Loucy (cell line): ENCODE data around the gene TET3.

Experiments
- H2AFZ ChIP-seq: fragments of 200-600 bp; sonication (generic); 2 replicates; pipeline ENCODE4 v1.6.0; 2016; ENCODE audit warnings: antibody characterized with exemption, mild to moderate bottlenecking, low read length, moderate library complexity
- H3F3A ChIP-seq: fragments of 200-600 bp; 2 replicates; pipeline ENCODE4 v1.6.0; 2016; ENCODE audit warnings: antibody characterized with exemption, low read depth, mild to moderate bottlenecking
- H3K27me3 ChIP-seq: fragments of 200-600 bp; sonication (generic); 2 replicates; pipeline ENCODE4 v1.6.1; 2014; ENCODE audit warnings: low read length, mild to moderate bottlenecking; ENCODE audit not compliant: insufficient read depth, poor library complexity, severe bottlenecking
- H3K36me3 ChIP-seq: fragments of 200-600 bp; sonication (generic); 2 replicates; pipeline ENCODE4 v1.6.1; 2016; ENCODE audit warnings: low read length; ENCODE audit not compliant: insufficient read depth
- H3K4me1 ChIP-seq: fragments of 200-600 bp; sonication (generic); 2 replicates; pipeline ENCODE4 v1.5.1; 2014; ENCODE audit warnings: low read length, mild to moderate bottlenecking; ENCODE audit not compliant: insufficient read depth, poor library complexity, severe bottlenecking
- H3K4me2 ChIP-seq: fragments of 200-600 bp; sonication (generic); 2 replicates; pipeline ENCODE4 v1.6.0; 2014; ENCODE audit warnings: antibody characterized with exemption, low read length, low read depth, mild to moderate bottlenecking; ENCODE audit not compliant: poor library complexity, severe bottlenecking
- H3K4me3 ChIP-seq: fragments of 200-600 bp; sonication (generic); 2 replicates; pipeline ENCODE4 v1.5.1; 2014; ENCODE audit warnings: low read length, mild to moderate bottlenecking, mixed read lengths; ENCODE audit not compliant: poor library complexity, severe bottlenecking
- H3K79me2 ChIP-seq: fragments of 200-600 bp; sonication (generic); 2 replicates; pipeline ENCODE4 v1.6.1; 2014; ENCODE audit warnings: low read length; ENCODE audit not compliant: insufficient read depth
- H3K9ac ChIP-seq: fragments of 200-600 bp; sonication (generic); 2 replicates; pipeline ENCODE4 v1.6.0; 2014; ENCODE audit warnings: mild to moderate bottlenecking, low read depth, low read length, moderate library complexity; ENCODE audit not compliant: poor library complexity, severe bottlenecking
- H3K9me2 ChIP-seq: fragments of 200-600 bp; sonication (generic); replicated peaks from 2 replicates; pipeline ENCODE4 v1.6.1; 2016; ENCODE audit warnings: low read depth, low read length, mixed read lengths
- H3K9me3 ChIP-seq: fragments of 200-600 bp; sonication (generic); 2 replicates; pipeline ENCODE4 v1.6.1; 2014; ENCODE audit warnings: mild to moderate bottlenecking, antibody characterized with exemption, low read length, low read depth; ENCODE audit not compliant: insufficient read depth
- H4K20me1 ChIP-seq: fragments of 200-600 bp; sonication (generic); 2 replicates; pipeline ENCODE4 v1.6.0; 2014; ENCODE audit warnings: antibody characterized with exemption, low read length, mild to moderate bottlenecking; ENCODE audit not compliant: insufficient read depth, poor library complexity, severe bottlenecking
- EZH2phosphoT487 ChIP-seq: fragments of 200-600 bp; IDR thresholded peaks from 2 replicates; pipeline ENCODE4 v1.6.1; 2018; ENCODE audit warnings: antibody characterized with exemption, mild to moderate bottlenecking, moderate library complexity, borderline replicate concordance
- TF ChIP-seq, protein P1 (sequence below): fragments of 200-600 bp; sonication (generic); conservative IDR thresholded peaks from 2 replicates; pipeline ENCODE4 v1.5.1; 2014; ENCODE audit warnings: mild to moderate bottlenecking, antibody characterized with exemption, low read length

The TET3 gene

DNA sequence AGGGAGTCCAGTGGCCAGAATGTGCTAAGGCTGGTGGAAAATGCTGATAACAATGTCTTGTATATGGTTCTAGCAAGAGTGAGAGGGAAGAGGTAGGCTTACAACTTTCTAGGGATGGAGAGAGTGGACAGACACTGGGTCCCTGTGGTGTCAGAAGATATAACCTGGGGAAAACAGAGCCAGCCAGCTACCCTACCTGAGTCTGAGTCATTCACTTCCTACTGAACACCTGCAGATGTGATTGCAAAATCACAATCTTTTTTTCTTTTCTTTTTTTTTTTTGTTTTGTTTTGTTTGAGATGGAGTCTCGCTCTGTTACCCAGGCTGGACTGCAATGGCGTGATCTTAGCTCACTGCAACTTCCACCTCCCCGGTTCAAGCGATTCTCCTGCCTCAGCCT, 7.3 kb downstream of the TET3 start:
- H3K4me2 ChIP-seq, result peak overlapping the region; percentile 96

GRCh38 chr2:73993376-73993775, 8.7 kb downstream of the TET3 start:
- no peaks in the 10 kb centered on the region for H3K9me2 ChIP-seq
- no peaks in the 10 kb centered on the region for H3F3A ChIP-seq
- peaks cover 100% of the 10 kb centered on the region for H3K79me2 ChIP-seq
- peaks cover 98% of the 10 kb centered on the region for H4K20me1 ChIP-seq
- H3K4me3 ChIP-seq, result peak overlapping the region; percentile 49
- no peaks in the 10 kb centered on the region for H3K9me3 ChIP-seq
- no peak overlapping the region for H2AFZ ChIP-seq
- H3K27me3 ChIP-seq, result no peaks in the 10 kb centered on the region
- peaks cover 75% of the 10 kb centered on the region for H3K4me1 ChIP-seq
- H3K4me2 ChIP-seq, result peak overlapping the region; percentile 96
- peaks cover 7% of the 10 kb centered on the region; the same call in 1 of the 2 replicates for H3K36me3 ChIP-seq
- peak overlapping the region; percentile 25 for H3K9ac ChIP-seq
- TF ChIP-seq EZH2phosphoT487, result no peak
- TF ChIP-seq, protein P1, sequence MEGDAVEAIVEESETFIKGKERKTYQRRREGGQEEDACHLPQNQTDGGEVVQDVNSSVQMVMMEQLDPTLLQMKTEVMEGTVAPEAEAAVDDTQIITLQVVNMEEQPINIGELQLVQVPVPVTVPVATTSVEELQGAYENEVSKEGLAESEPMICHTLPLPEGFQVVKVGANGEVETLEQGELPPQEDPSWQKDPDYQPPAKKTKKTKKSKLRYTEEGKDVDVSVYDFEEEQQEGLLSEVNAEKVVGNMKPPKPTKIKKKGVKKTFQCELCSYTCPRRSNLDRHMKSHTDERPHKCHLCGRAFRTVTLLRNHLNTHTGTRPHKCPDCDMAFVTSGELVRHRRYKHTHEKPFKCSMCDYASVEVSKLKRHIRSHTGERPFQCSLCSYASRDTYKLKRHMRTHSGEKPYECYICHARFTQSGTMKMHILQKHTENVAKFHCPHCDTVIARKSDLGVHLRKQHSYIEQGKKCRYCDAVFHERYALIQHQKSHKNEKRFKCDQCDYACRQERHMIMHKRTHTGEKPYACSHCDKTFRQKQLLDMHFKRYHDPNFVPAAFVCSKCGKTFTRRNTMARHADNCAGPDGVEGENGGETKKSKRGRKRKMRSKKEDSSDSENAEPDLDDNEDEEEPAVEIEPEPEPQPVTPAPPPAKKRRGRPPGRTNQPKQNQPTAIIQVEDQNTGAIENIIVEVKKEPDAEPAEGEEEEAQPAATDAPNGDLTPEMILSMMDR, result no peak

More for the DNA sequence above, 7.3 kb downstream of the TET3 start:
- Histone ChIP-seq H3K36me3 (peaks cover 3% of the 10 kb centered on the region; the same call in 1 of the 2 replicates), H4K20me1 (peaks cover 99% of the 10 kb centered on the region), H2AFZ (no peak overlapping the region), H3F3A (no peaks in the 10 kb centered on the region), H3K4me1 (peaks cover 79% of the 10 kb centered on the region), H3K9me3 (no peaks in the 10 kb centered on the region), H3K9me2 (no peaks in the 10 kb centered on the region), H3K79me2 (peaks cover 100% of the 10 kb centered on the region), H3K27me3 (no peaks in the 10 kb centered on the region), H3K9ac (no peak overlapping the region), H3K4me3 (peak overlapping the region; percentile 43)
- TF ChIP-seq EZH2phosphoT487, result no peak

DNA sequence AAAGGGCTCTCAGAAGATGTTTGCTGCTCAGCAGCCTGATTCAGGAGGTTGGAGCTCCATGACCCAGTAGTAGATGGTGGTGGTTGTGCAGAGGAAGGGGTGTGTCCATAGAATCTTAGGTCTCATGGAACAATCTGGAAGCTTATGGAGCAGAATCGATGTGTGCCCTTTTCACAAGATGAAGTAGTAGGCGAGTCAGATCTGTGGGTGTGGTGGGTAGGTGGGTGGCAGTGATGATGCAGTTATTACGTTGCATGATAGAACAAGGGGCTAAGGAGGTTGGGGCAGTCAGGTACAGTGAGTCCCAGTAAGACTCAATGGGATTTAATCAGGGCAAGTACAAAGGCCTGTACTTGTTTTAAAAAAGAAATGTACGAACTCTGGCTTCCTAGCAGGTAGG, 9.1 kb downstream of the TET3 start:
- Histone ChIP-seq H2AFZ (no peak overlapping the region), H3K9ac (peak overlapping the region; percentile 25), H3F3A (no peaks in the 10 kb centered on the region), H3K4me2 (peak overlapping the region; percentile 96), H3K4me1 (peaks cover 72% of the 10 kb centered on the region), H3K27me3 (no peaks in the 10 kb centered on the region), H4K20me1 (peaks cover 98% of the 10 kb centered on the region), H3K36me3 (peaks cover 11% of the 10 kb centered on the region; the same call in 1 of the 2 replicates), H3K4me3 (peak overlapping the region; percentile 49), H3K79me2 (peaks cover 100% of the 10 kb centered on the region), H3K9me3 (no peaks in the 10 kb centered on the region), H3K9me2 (no peaks in the 10 kb centered on the region)
- TF ChIP-seq, protein P1, result no peak
- no peak for TF ChIP-seq EZH2phosphoT487
